Mucosa of stomach (tissue), 1 donor: Measurements from ENCODE around the gene PRKAR2A.
"Not testable (repeated sequence)": the region's sequence is repeated elsewhere in the genome, so short reads cannot be mapped to it uniquely, and the experiment has no call there.

Experiments
- H3K27me3 ChIP-seq: one replicate; pipeline ENCODE4 v1.7.0; 2013; ENCODE audit warnings: mild to moderate bottlenecking, low read length; ENCODE audit not compliant: control insufficient read depth, insufficient read depth
- H3K36me3 ChIP-seq: one replicate; pipeline ENCODE4 v1.7.0; 2013; ENCODE audit warnings: low read length; ENCODE audit not compliant: control insufficient read depth, insufficient read depth
- H3K4me1 ChIP-seq: one replicate; pipeline ENCODE4 v1.7.0; 2013; ENCODE audit warnings: mild to moderate bottlenecking, low read length; ENCODE audit not compliant: control insufficient read depth, insufficient read depth
- H3K4me3 ChIP-seq: one replicate; pipeline ENCODE4 v1.7.0; 2013; ENCODE audit warnings: low read length
- H3K9ac ChIP-seq: one replicate; pipeline ENCODE4 v1.7.0; 2013; ENCODE audit warnings: mild to moderate bottlenecking, low read length, moderate library complexity
- H3K9me3 ChIP-seq: one replicate; pipeline ENCODE4 v1.7.0; 2013; ENCODE audit warnings: mild to moderate bottlenecking, low read length, moderate library complexity; ENCODE audit not compliant: control insufficient read depth
- donor health status: Pancreatic carcinoma.

Gene PRKAR2A

DNA sequence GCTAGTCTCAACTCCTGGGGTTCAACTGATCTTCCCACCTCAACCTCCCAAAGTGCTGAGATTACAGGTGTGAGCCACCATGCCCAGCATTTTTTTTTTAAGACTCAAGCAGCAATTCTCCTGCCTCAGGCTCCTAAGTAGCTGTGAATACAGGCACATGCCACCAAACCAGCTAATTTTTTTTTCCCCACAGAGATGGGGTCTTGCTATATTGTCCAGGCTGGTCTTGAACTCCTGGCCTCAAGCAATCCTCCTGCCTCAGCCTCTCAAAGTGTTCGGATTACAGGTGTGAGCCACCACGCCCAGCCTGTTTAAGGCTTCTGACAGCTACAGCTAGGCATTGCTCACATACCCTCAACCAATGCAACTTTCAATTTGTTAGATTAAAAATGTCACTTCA is 54.2 kb downstream of the PRKAR2A start:
- not testable (repeated sequence) for H3K9ac ChIP-seq, H3K27me3 ChIP-seq, H3K9me3 ChIP-seq, H3K36me3 ChIP-seq, H3K4me3 ChIP-seq, H3K4me1 ChIP-seq

DNA sequence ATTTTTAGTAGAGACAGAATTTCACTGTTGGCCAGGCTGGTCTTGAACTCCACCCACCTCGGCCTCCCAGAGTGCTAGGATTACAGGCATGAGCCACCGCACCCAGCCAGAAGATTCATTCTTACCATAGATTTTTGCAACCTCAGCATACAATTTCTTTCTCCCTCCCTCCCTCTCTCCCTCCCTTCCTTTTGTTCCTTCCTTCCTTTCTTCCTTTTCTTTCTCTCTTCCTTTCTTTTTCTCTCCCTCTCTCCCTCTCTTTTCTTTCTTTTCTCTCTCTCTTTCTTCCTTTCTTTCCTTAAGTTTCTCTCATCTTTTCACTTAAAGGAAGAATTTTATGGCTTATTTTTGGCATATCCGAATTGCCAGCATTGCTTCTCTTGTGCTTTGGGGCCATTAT is 58.0 kb downstream of the PRKAR2A start:
- no peaks in the 10 kb centered on the region for H3K9me3 ChIP-seq
- H3K36me3 ChIP-seq, result peaks cover 5% of the 10 kb centered on the region
- H3K4me1 ChIP-seq, result no peaks in the 10 kb centered on the region
- H3K27me3 ChIP-seq, result no peaks in the 10 kb centered on the region
- no peak overlapping the region for H3K4me3 ChIP-seq
- H3K9ac ChIP-seq, result no peak overlapping the region

DNA sequence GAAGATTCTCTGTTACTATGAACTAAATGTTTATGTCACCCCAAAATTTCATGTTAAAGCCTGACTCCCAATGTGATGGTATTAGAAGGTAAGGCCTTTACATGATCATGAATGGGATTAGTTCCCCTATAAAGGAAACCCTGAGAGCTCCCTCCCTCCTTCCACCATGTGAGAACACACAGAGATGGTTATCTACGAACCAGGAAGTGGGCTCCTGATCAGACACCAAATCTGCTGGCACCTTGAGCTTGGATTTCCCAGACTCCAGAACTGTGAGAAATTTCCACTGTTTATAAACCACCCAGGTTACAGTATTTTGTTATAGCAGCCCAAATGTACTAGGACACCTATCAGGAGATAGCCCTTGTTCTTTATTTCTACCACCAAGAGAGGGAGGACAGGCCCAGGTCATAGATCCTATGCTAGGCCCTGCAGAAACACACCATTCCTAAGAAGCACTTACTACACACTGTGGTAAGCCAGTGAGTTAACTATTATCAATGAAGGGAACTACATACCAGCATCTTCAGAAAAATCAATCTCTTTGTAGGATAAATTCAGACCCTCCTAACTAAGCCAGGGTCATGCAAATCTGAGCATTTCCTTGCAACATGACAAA is 59.0 kb downstream of the PRKAR2A start:
- no peak overlapping the region for H3K9ac ChIP-seq
- no peaks in the 10 kb centered on the region for H3K4me1 ChIP-seq
- H3K4me3 ChIP-seq, result no peak overlapping the region
- H3K27me3 ChIP-seq, result no peaks in the 10 kb centered on the region
- H3K9me3 ChIP-seq, result no peaks in the 10 kb centered on the region
- peaks cover 5% of the 10 kb centered on the region for H3K36me3 ChIP-seq

DNA sequence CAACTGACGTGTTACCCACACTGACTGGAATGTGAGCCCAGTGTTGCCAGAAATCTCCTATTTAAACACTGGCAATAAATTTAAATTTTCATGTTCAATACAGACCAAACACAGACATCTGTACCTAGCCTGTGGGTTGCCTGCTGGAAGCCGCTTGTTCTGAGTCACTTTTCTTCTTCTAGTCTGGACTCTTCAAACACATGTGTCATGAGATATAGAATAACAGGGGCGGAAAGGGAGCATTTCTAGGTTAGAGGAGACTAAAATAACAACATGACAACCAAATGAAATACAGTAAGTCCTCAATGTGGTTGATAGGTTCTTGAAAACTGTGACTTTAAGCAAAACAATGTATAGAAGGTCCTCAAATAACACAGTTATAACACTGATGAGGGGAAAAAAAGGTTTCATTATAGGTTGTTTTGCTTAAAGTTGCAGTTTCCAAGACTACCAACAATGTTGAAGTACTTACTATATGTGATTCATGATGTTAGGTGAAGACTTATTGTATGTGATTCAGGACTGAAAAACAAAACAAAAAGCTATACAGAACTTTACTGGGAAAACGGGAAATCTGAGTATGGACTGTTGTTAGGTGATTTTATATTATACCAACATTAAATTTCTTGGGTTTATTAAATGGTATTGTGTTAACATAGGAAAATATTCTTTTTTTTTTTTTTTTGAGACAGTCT is 63.1 kb downstream of the PRKAR2A start:
- Histone ChIP-seq H3K9ac (no peak overlapping the region), H3K4me1 (no peaks in the 10 kb centered on the region), H3K4me3 (no peak overlapping the region), H3K9me3 (no peaks in the 10 kb centered on the region), H3K36me3 (peaks cover 11% of the 10 kb centered on the region), H3K27me3 (no peaks in the 10 kb centered on the region)

DNA sequence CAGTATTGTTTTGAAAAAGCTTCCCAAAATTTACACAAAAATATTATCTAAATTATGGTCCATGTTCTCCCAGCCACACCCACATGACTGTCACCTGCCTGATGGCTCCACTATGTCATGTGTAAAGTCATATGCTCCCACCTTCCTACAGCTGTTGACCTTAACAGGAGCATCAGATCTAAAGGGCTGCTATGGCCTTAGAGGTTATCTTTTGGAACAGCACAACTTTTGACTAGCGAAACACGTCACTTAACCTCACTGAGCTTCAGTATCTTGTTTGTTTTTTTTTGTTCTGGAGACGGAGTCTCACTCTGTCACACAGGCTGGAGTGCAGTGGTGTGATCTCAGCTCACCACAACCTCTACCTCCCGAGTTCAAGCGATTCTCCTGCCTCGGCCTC is 64.4 kb downstream of the PRKAR2A start:
- H3K4me3 ChIP-seq, result no peak overlapping the region
- no peaks in the 10 kb centered on the region for H3K4me1 ChIP-seq
- H3K9me3 ChIP-seq, result no peaks in the 10 kb centered on the region
- peaks cover 6% of the 10 kb centered on the region for H3K36me3 ChIP-seq
- no peak overlapping the region for H3K9ac ChIP-seq
- no peaks in the 10 kb centered on the region for H3K27me3 ChIP-seq

DNA sequence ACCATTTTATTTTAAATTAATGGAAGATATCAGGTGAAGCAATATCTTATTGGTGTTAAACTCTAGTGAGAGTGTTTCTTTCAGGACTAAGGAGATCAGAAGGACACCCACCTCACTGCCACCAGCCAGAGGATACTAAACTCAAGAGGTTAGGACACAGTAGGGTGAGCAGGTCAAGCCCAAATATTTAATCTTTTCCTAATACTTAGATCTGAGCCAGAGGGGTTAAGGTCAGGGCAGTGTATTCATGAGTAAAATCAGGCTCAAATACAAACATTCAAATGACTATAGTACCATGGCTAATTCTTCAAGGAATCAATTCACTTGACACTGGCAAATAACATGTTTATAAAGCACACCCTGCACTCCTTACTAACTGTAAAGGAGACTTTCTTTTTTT is 65.6 kb downstream of the PRKAR2A start:
- Histone ChIP-seq H3K9ac (no peak overlapping the region), H3K4me1 (no peaks in the 10 kb centered on the region), H3K27me3 (no peaks in the 10 kb centered on the region), H3K9me3 (no peaks in the 10 kb centered on the region), H3K36me3 (peaks cover 6% of the 10 kb centered on the region), H3K4me3 (no peak overlapping the region)

DNA sequence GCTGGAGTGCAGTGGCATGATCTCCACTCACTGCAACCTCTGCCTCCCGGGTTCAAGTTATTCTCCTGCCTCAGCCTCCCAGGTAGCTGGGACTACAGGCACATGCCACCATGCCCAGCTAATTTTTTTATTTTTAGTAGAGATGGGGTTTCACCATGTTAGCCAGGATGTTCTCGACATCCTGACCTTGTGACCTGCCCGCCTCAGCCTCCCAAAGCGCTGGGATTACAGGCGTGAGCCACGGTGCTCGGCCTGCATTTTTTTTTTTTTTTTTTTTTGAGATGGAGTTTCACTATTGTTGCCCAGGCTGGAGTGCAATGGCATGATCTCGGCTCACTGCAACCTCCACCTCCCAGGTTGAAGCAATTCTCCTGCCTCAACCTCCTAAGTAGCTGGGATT is 69.1 kb downstream of the PRKAR2A start:
- H3K9me3 ChIP-seq, H3K27me3 ChIP-seq, H3K9ac ChIP-seq, H3K4me1 ChIP-seq, H3K36me3 ChIP-seq, H3K4me3 ChIP-seq: not testable (repeated sequence)

DNA sequence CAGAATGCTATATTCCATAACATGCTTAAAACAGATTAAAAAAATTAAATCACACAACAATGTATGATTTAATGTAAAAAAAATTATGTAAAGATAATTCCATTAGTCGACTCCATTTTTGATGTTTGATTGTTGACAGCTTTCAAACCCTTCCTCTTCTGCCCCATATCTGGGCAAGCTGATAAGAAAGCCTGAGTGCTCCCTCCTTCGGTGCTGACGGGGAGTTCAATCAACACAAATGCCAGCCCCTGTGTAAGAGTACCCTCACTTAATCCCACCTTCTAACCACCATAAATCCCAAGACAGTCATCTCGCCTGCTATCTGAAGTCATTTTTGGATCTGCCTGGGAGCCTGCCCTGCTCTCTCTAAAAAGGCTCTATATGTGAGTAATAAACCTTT is 70.8 kb downstream of the PRKAR2A start:
- H3K9ac ChIP-seq, result no peak overlapping the region
- no peaks in the 10 kb centered on the region for H3K36me3 ChIP-seq
- no peaks in the 10 kb centered on the region for H3K9me3 ChIP-seq

DNA sequence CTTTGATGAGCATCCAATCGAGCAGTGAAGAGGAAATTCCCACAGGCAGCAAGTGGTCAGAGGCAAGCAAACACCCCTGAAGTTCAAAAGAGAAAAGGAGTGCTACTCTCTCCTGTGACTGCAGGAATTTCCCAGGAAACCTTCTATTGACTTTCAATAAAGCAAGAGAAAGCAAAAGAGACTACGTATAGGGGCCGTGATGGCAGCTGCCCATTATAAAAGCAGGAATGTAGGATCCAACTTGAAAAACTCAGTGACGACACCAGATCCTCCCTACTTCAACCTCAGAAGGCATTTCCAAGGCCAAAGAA is 77.5 kb downstream of the PRKAR2A start:
- Histone ChIP-seq H3K9me3 (no peaks in the 10 kb centered on the region), H3K36me3 (no peaks in the 10 kb centered on the region)

More for the DNA sequence above, 70.8 kb downstream of the PRKAR2A start:
- Histone ChIP-seq H3K27me3 (no peaks in the 10 kb centered on the region), H3K4me1 (no peaks in the 10 kb centered on the region), H3K4me3 (no peak overlapping the region)

DNA sequence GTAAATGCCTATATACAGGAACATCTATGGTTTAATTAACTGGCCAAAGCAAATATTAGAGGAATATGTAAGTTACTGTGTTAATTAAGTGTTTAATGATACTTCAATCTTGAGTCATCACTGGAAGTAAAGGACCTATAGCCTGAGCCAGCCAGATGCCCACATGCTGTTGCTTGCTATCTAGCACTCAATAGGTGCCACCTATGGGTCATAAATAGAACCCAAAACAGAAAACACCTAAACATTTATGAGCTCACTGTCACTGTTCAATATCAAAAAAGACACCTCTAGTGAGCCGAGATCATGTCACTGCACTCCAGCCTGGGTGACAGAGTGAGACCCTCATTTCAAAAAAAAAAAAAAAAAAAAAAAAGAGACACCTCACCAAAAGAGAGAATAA is 82.3 kb downstream of the PRKAR2A start:
- no peak overlapping the region for H3K4me3 ChIP-seq
- no peak overlapping the region for H3K9ac ChIP-seq
- no peaks in the 10 kb centered on the region for H3K4me1 ChIP-seq
- H3K36me3 ChIP-seq, result no peaks in the 10 kb centered on the region
- H3K27me3 ChIP-seq, result no peaks in the 10 kb centered on the region
- no peaks in the 10 kb centered on the region for H3K9me3 ChIP-seq

More for the DNA sequence above, 77.5 kb downstream of the PRKAR2A start:
- H3K9ac ChIP-seq, result no peak overlapping the region
- no peak overlapping the region for H3K4me3 ChIP-seq
- H3K4me1 ChIP-seq, result no peaks in the 10 kb centered on the region
- H3K27me3 ChIP-seq, result no peaks in the 10 kb centered on the region

DNA sequence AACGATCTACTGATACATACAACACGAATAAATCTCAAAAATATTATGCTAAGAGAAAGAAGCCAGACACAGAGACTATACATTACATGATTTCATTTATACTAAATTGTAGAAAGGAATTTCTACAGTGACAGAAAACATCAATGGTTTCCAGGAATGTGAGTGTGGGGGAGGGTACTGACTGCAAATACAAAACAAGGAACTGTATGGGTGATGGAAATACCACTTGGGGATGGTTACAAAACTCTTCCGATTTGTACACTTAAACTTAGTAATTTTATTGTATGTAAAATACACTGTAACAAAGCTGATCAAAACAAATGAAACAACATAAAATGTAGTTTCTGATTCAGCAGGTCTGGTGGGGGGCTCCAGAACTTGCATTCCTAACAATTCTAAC is 84.9 kb downstream of the PRKAR2A start:
- no peak overlapping the region for H3K9ac ChIP-seq
- no peaks in the 10 kb centered on the region for H3K27me3 ChIP-seq
- no peaks in the 10 kb centered on the region for H3K4me1 ChIP-seq
- no peaks in the 10 kb centered on the region for H3K9me3 ChIP-seq
- no peak overlapping the region for H3K4me3 ChIP-seq
- H3K36me3 ChIP-seq, result no peaks in the 10 kb centered on the region

DNA sequence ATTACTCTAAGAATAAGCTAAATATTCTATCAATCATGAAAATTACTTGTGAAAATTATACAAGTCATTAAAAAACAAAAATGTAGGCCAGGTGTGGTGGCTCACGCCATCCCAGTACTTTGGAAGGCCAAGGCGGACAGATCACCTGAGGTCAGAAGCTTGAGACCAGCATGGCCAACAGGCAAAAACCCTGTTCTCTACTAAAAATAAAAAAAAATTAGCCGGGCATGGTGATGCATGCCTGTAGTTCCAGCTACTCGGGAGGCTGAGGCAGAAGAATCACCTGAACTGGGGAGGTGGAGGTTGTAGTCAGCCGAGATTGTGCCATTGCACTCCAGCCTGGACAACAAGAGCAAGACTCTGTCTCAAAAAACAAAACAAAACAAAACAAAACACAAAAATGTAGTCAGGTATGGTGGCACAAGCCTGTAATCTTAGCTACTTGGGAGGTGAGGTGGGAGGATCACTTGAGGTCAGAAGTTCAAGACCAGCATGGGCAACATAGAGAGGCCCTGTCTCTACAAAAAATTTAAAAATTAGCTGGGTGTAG is 87.6 kb downstream of the PRKAR2A start:
- not testable (repeated sequence) for H3K4me3 ChIP-seq, H3K9ac ChIP-seq, H3K27me3 ChIP-seq, H3K4me1 ChIP-seq, H3K36me3 ChIP-seq, H3K9me3 ChIP-seq

DNA sequence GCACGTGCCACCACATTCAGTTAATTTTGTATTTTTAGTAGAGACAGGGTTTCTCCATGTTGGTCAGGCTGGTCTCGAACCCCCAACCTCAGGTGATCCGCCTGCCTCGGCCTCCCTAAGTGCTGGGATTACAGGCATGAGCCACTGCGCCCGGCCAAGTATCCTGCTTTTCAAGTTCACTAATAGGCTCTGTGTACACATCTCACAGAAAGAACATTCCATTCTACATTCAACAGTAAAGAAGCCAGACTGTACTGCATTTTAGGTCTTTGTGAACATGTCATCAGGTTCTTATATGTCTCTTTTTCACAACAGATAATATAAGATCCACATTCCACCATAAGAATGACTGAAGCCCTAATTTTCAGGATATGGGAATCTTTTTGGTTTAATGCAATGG is 88.1 kb downstream of the PRKAR2A start:
- H3K9ac ChIP-seq, H3K27me3 ChIP-seq, H3K9me3 ChIP-seq, H3K4me3 ChIP-seq, H3K36me3 ChIP-seq, H3K4me1 ChIP-seq: not testable (repeated sequence)
